OCI-LY1 (cell line): ENCODE data around the gene CLOCK.

ENCODE experiments used
- CTCF ChIP-seq: fragments of 200-600 bp; sonication (generic), shearing (Covaris generic); IDR thresholded peaks from 2 replicates; pipeline ENCODE4 v1.5.1; 2017; ENCODE audit warnings: mild to moderate bottlenecking, antibody characterized with exemption, low read length, moderate library complexity, mixed read lengths
- EZH2 ChIP-seq: fragments of 200-600 bp; sonication (generic), shearing (Covaris generic); IDR thresholded peaks from 2 replicates; pipeline ENCODE4 v1.8.0; 2017; ENCODE audit warnings: borderline replicate concordance, mixed run types, mild to moderate bottlenecking, antibody characterized with exemption, low read length, moderate library complexity, mixed read lengths

- TF ChIP-seq CTCF (no peak), EZH2 (no peak)
Observed at GRCh38 chr4:55386073-55386472, 160.6 kb downstream of the CLOCK start.
